Loucy (cell line): Measurements from ENCODE around the gene GP1BA.

Experiments used
- H2AFZ ChIP-seq: fragments of 200-600 bp; sonication (generic); 2 replicates; pipeline ENCODE4 v1.6.0; 2016; ENCODE audit warnings: antibody characterized with exemption, mild to moderate bottlenecking, low read length, moderate library complexity
- H3F3A ChIP-seq: fragments of 200-600 bp; 2 replicates; pipeline ENCODE4 v1.6.0; 2016; ENCODE audit warnings: antibody characterized with exemption, low read depth, mild to moderate bottlenecking
- H3K27me3 ChIP-seq: fragments of 200-600 bp; sonication (generic); 2 replicates; pipeline ENCODE4 v1.6.1; 2014; ENCODE audit warnings: low read length, mild to moderate bottlenecking; ENCODE audit not compliant: insufficient read depth, poor library complexity, severe bottlenecking
- H3K36me3 ChIP-seq: fragments of 200-600 bp; sonication (generic); 2 replicates; pipeline ENCODE4 v1.6.1; 2016; ENCODE audit warnings: low read length; ENCODE audit not compliant: insufficient read depth
- H3K4me1 ChIP-seq: fragments of 200-600 bp; sonication (generic); 2 replicates; pipeline ENCODE4 v1.5.1; 2014; ENCODE audit warnings: low read length, mild to moderate bottlenecking; ENCODE audit not compliant: insufficient read depth, poor library complexity, severe bottlenecking
- H3K4me2 ChIP-seq: fragments of 200-600 bp; sonication (generic); 2 replicates; pipeline ENCODE4 v1.6.0; 2014; ENCODE audit warnings: antibody characterized with exemption, low read length, low read depth, mild to moderate bottlenecking; ENCODE audit not compliant: poor library complexity, severe bottlenecking
- H3K4me3 ChIP-seq: fragments of 200-600 bp; sonication (generic); 2 replicates; pipeline ENCODE4 v1.5.1; 2014; ENCODE audit warnings: low read length, mild to moderate bottlenecking, mixed read lengths; ENCODE audit not compliant: poor library complexity, severe bottlenecking
- H3K79me2 ChIP-seq: fragments of 200-600 bp; sonication (generic); 2 replicates; pipeline ENCODE4 v1.6.1; 2014; ENCODE audit warnings: low read length; ENCODE audit not compliant: insufficient read depth
- H3K9ac ChIP-seq: fragments of 200-600 bp; sonication (generic); 2 replicates; pipeline ENCODE4 v1.6.0; 2014; ENCODE audit warnings: mild to moderate bottlenecking, low read depth, low read length, moderate library complexity; ENCODE audit not compliant: poor library complexity, severe bottlenecking
- H3K9me2 ChIP-seq: fragments of 200-600 bp; sonication (generic); replicated peaks from 2 replicates; pipeline ENCODE4 v1.6.1; 2016; ENCODE audit warnings: low read depth, low read length, mixed read lengths
- H3K9me3 ChIP-seq: fragments of 200-600 bp; sonication (generic); 2 replicates; pipeline ENCODE4 v1.6.1; 2014; ENCODE audit warnings: mild to moderate bottlenecking, antibody characterized with exemption, low read length, low read depth; ENCODE audit not compliant: insufficient read depth
- H4K20me1 ChIP-seq: fragments of 200-600 bp; sonication (generic); 2 replicates; pipeline ENCODE4 v1.6.0; 2014; ENCODE audit warnings: antibody characterized with exemption, low read length, mild to moderate bottlenecking; ENCODE audit not compliant: insufficient read depth, poor library complexity, severe bottlenecking
- EZH2phosphoT487 ChIP-seq: fragments of 200-600 bp; IDR thresholded peaks from 2 replicates; pipeline ENCODE4 v1.6.1; 2018; ENCODE audit warnings: antibody characterized with exemption, mild to moderate bottlenecking, moderate library complexity, borderline replicate concordance
- TF ChIP-seq, protein P1 (sequence below): fragments of 200-600 bp; sonication (generic); conservative IDR thresholded peaks from 2 replicates; pipeline ENCODE4 v1.5.1; 2014; ENCODE audit warnings: mild to moderate bottlenecking, antibody characterized with exemption, low read length

The GP1BA gene

DNA sequence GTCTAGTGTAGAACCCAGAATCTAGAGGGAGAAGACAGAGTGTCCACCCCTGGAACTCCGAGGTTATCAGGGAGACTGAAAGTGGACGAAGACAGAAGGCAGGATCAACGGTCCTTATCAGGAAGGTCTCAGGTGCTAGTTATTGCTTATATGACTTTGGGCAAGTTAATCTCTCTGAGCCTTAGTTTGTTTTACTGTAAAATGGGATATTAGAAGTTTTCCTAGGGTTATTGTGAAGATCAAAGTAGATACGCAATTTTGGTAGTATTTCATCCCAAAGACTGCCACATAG, 9.2 kb downstream of the GP1BA start:
- peak overlapping the region; percentile 96 for H3K4me2 ChIP-seq
- H3K4me3 ChIP-seq: peak overlapping the region; percentile 90
- no peaks in the 10 kb centered on the region for H3K27me3 ChIP-seq
- H3K4me1 ChIP-seq: peaks cover 72% of the 10 kb centered on the region
- peaks cover 87% of the 10 kb centered on the region for H3K79me2 ChIP-seq
- no peaks in the 10 kb centered on the region for H3K9me3 ChIP-seq
- peak overlapping the region; percentile 99 for H3K9ac ChIP-seq
- no peaks in the 10 kb centered on the region for H3K9me2 ChIP-seq
- peaks cover 34% of the 10 kb centered on the region for H3K36me3 ChIP-seq
- H4K20me1 ChIP-seq: peaks cover 59% of the 10 kb centered on the region
- no peak overlapping the region for H2AFZ ChIP-seq
- H3F3A ChIP-seq: peaks cover 31% of the 10 kb centered on the region
- no peak for TF ChIP-seq EZH2phosphoT487
- TF ChIP-seq, protein P1, sequence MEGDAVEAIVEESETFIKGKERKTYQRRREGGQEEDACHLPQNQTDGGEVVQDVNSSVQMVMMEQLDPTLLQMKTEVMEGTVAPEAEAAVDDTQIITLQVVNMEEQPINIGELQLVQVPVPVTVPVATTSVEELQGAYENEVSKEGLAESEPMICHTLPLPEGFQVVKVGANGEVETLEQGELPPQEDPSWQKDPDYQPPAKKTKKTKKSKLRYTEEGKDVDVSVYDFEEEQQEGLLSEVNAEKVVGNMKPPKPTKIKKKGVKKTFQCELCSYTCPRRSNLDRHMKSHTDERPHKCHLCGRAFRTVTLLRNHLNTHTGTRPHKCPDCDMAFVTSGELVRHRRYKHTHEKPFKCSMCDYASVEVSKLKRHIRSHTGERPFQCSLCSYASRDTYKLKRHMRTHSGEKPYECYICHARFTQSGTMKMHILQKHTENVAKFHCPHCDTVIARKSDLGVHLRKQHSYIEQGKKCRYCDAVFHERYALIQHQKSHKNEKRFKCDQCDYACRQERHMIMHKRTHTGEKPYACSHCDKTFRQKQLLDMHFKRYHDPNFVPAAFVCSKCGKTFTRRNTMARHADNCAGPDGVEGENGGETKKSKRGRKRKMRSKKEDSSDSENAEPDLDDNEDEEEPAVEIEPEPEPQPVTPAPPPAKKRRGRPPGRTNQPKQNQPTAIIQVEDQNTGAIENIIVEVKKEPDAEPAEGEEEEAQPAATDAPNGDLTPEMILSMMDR: no peak

DNA sequence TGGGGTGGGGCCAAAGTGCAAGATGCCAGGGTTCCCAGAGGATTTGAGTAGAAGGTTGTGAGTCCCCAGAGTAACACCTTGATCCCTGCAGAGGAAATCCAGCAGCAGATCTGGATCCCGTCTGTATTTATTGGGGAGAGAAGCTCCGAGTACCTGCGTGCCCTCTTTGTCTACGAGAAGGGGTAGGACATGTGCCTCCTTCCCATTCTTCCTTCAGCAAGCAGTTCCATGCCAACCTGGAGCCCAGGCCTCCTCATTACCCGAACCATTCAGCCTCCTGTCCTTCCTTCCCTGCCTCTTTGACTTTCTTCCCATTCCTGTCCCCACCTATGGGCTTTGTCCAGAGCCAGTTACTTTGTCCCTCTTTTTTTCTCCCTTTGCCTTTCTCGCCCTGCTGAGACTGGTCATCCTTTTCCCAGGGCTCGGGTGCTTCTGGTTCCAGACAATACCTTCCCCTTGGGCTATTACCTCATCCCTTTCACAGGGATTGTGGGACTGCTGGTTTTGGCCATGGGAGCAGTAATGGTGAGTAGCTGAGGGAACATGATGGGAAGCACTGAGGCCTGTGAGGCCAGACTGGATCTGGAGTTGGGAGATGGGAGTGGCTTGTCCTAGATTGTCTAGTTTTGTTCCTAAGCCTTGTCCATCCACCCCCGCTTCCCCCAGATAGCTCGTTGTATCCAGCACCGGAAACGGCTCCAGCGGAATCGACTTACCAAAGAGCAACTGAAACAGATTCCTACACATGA, 10.9 kb downstream of the GP1BA start:
- peaks cover 38% of the 10 kb centered on the region for H3F3A ChIP-seq
- H3K9ac ChIP-seq: peak overlapping the region; percentile 99
- H3K9me3 ChIP-seq: no peaks in the 10 kb centered on the region
- H3K79me2 ChIP-seq: peaks cover 91% of the 10 kb centered on the region
- peaks cover 47% of the 10 kb centered on the region for H3K36me3 ChIP-seq
- H3K9me2 ChIP-seq: no peaks in the 10 kb centered on the region
- H3K4me2 ChIP-seq: peak overlapping the region; percentile 96
- H3K4me3 ChIP-seq: peak overlapping the region; percentile 90
- H2AFZ ChIP-seq: no peak overlapping the region
- peaks cover 11% of the 10 kb centered on the region for H3K27me3 ChIP-seq
- peaks cover 58% of the 10 kb centered on the region for H3K4me1 ChIP-seq
- H4K20me1 ChIP-seq: peaks cover 75% of the 10 kb centered on the region
- TF ChIP-seq, protein P1: no peak
- TF ChIP-seq EZH2phosphoT487: no peak

DNA sequence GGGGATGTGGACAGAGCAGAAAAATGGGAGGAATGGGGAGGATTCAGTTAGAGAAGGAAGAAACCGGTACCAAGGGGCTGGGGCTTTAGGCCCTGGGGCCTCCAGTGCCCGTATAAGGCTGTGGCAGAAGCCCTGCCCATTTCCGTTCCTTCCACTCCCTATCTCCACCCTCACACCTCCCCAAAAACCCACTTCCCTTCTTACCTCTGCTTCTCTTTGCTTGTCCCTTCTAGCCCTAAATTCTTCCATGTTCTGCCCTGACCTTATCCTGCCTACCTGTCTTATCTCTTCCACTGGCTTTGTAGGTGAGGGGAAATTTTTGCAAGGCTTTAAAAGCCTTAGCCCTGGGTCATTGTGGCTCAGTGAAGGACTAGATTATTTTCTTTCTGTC, 12.1 kb downstream of the GP1BA start:
- H4K20me1 ChIP-seq: peaks cover 76% of the 10 kb centered on the region
- peaks cover 84% of the 10 kb centered on the region for H3K79me2 ChIP-seq
- H3F3A ChIP-seq: peaks cover 45% of the 10 kb centered on the region
- H3K4me3 ChIP-seq: peak overlapping the region; percentile 90
- peak overlapping the region; percentile 99 for H3K9ac ChIP-seq
- H3K36me3 ChIP-seq: peaks cover 47% of the 10 kb centered on the region
- peaks cover 14% of the 10 kb centered on the region for H3K27me3 ChIP-seq
- peaks cover 52% of the 10 kb centered on the region for H3K4me1 ChIP-seq
- H3K4me2 ChIP-seq: peak overlapping the region; percentile 96
- no peaks in the 10 kb centered on the region for H3K9me2 ChIP-seq
- no peaks in the 10 kb centered on the region for H3K9me3 ChIP-seq
- no peak overlapping the region for H2AFZ ChIP-seq
- TF ChIP-seq, protein P1: no peak
- TF ChIP-seq EZH2phosphoT487: no peak
